Astrocyte (in vitro differentiated cells and primary cell): Measurements from ENCODE around the gene CELF1. TPM values are rescaled to one million over a fixed set of nuclear protein-coding genes. Genes with fewer than 3 reads are reported as not detected.

Source experiments
- DNase-seq: peaks from one replicate; pipeline ENCODE4 v3.0.0-alpha.2; 2010; ENCODE audit warnings: low read depth
- FAIRE-seq: peaks from 2 replicates; lab custom pipeline; 2011; peaks lifted over from hg19 to GRCh38; lab: Jason Lieb, UNC
- H2AFZ ChIP-seq: 2 replicates; pipeline ENCODE4 v1.6.0; 2012; ENCODE audit warnings: low read depth, low read length, inconsistent platforms
- H3K27ac ChIP-seq: 2 replicates; pipeline ENCODE4 v1.5.1; 2011; ENCODE audit warnings: low read depth, low read length, inconsistent platforms
- H3K27me3 ChIP-seq: 2 replicates; pipeline ENCODE4 v1.6.0; 2011; ENCODE audit warnings: low read length, inconsistent platforms; ENCODE audit not compliant: insufficient read depth
- H3K36me3 ChIP-seq: 2 replicates; pipeline ENCODE4 v1.5.1; 2011; ENCODE audit warnings: low read length, inconsistent platforms; ENCODE audit not compliant: insufficient read depth
- H3K4me1 ChIP-seq: 2 replicates; pipeline ENCODE4 v1.5.1; 2011; ENCODE audit warnings: low read length, inconsistent platforms; ENCODE audit not compliant: insufficient read depth
- H3K4me2 ChIP-seq: 2 replicates; pipeline ENCODE4 v1.6.0; 2012; ENCODE audit warnings: low read length, inconsistent platforms
- H3K4me3 ChIP-seq: 2 replicates; pipeline ENCODE4 v1.5.1; 2011; ENCODE audit warnings: low read depth, mild to moderate bottlenecking, low read length, inconsistent platforms; ENCODE audit not compliant: insufficient read depth
- H3K79me2 ChIP-seq: 2 replicates; pipeline ENCODE4 v1.6.0; 2012; ENCODE audit warnings: mild to moderate bottlenecking, low read length, inconsistent platforms; ENCODE audit not compliant: insufficient read depth
- H3K9ac ChIP-seq: 2 replicates; pipeline ENCODE4 v1.6.0; 2012; ENCODE audit warnings: mild to moderate bottlenecking, low read length, inconsistent platforms
- H3K9me3 ChIP-seq: 2 replicates; pipeline ENCODE4 v1.5.1; 2012; ENCODE audit warnings: low read depth, mild to moderate bottlenecking, low read length, inconsistent platforms; ENCODE audit not compliant: insufficient read depth
- H4K20me1 ChIP-seq: 2 replicates; pipeline ENCODE4 v1.6.0; 2012; ENCODE audit warnings: low read length, inconsistent platforms; ENCODE audit not compliant: insufficient read depth
- H3K27ac Mint-ChIP-seq: one replicate; pipeline ENCODE4 v1.8.0; 2021; ENCODE audit warnings: mild to moderate bottlenecking, mixed read lengths; ENCODE audit not compliant: unreplicated experiment
- H3K27me3 Mint-ChIP-seq: one replicate; pipeline ENCODE4 v1.8.0; 2021; ENCODE audit warnings: low read depth, mixed read lengths; ENCODE audit not compliant: unreplicated experiment
- H3K36me3 Mint-ChIP-seq: one replicate; pipeline ENCODE4 v1.8.0; 2021; ENCODE audit warnings: low read depth, mixed read lengths; ENCODE audit not compliant: unreplicated experiment
- H3K4me1 Mint-ChIP-seq: one replicate; pipeline ENCODE4 v1.8.0; 2021; ENCODE audit warnings: low read depth, mixed read lengths; ENCODE audit not compliant: unreplicated experiment
- H3K4me3 Mint-ChIP-seq: one replicate; pipeline ENCODE4 v1.8.0; 2021; ENCODE audit warnings: mild to moderate bottlenecking, moderate library complexity, mixed read lengths; ENCODE audit not compliant: unreplicated experiment
- H3K9me3 Mint-ChIP-seq: one replicate; pipeline ENCODE4 v1.8.0; 2021; ENCODE audit warnings: mild to moderate bottlenecking, mixed read lengths; ENCODE audit not compliant: unreplicated experiment
- EZH2 ChIP-seq: IDR thresholded peaks from 2 replicates; pipeline ENCODE4 v1.6.1; 2012; ENCODE audit warnings: mild to moderate bottlenecking, low read length, inconsistent platforms; ENCODE audit not compliant: insufficient read depth
- total RNA-seq: library from RNA; stranded (reverse); gene quantifications from 2 replicates; pipeline ENCODE4 v1.2.1, GENCODE V29; 2021
- TF ChIP-seq, protein P1 (sequence below): IDR thresholded peaks from 2 replicates; pipeline ENCODE4 v1.5.1; 2011; ENCODE audit warnings: low read depth, mild to moderate bottlenecking, inconsistent platforms, low read length, moderate library complexity; ENCODE audit not compliant: insufficient read depth

Gene CELF1
- total RNA-seq, 1 donor from 2014 or later: 101 TPM

GRCh38 chr11:47572715-47573255 lies 19.9 kb upstream of the CELF1 start:
- DNase-seq: no peak
- no peak for TF ChIP-seq EZH2
- TF ChIP-seq, protein P1, sequence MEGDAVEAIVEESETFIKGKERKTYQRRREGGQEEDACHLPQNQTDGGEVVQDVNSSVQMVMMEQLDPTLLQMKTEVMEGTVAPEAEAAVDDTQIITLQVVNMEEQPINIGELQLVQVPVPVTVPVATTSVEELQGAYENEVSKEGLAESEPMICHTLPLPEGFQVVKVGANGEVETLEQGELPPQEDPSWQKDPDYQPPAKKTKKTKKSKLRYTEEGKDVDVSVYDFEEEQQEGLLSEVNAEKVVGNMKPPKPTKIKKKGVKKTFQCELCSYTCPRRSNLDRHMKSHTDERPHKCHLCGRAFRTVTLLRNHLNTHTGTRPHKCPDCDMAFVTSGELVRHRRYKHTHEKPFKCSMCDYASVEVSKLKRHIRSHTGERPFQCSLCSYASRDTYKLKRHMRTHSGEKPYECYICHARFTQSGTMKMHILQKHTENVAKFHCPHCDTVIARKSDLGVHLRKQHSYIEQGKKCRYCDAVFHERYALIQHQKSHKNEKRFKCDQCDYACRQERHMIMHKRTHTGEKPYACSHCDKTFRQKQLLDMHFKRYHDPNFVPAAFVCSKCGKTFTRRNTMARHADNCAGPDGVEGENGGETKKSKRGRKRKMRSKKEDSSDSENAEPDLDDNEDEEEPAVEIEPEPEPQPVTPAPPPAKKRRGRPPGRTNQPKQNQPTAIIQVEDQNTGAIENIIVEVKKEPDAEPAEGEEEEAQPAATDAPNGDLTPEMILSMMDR: no peak

GRCh38 chr11:47571895-47572294 lies 19.0 kb upstream of the CELF1 start:
- Mint-ChIP-seq H3K4me1 (no peaks in the 10 kb centered on the region), H3K9me3 (no peaks in the 10 kb centered on the region), H3K4me3 (no peak overlapping the region), H3K27me3 (no peaks in the 10 kb centered on the region), H3K36me3 (peaks cover 11% of the 10 kb centered on the region), H3K27ac (no peak overlapping the region)
- peaks cover 24% of the 10 kb centered on the region for H4K20me1 ChIP-seq
- peak overlapping the region; percentile 19 for H3K27ac ChIP-seq
- H3K9ac ChIP-seq: peak overlapping the region; percentile 15
- H3K27me3 ChIP-seq: no peaks in the 10 kb centered on the region
- H3K9me3 ChIP-seq: no peaks in the 10 kb centered on the region
- H3K4me3 ChIP-seq: no peak overlapping the region
- FAIRE-seq: no peak
- H3K4me2 ChIP-seq: peak overlapping the region; percentile 6
- H3K4me1 ChIP-seq: peaks cover 16% of the 10 kb centered on the region
- peaks cover 20% of the 10 kb centered on the region for H3K36me3 ChIP-seq
- peak; percentile 59 for DNase-seq
- peaks cover 60% of the 10 kb centered on the region for H3K79me2 ChIP-seq
- no peak overlapping the region for H2AFZ ChIP-seq
- TF ChIP-seq, protein P1: no peak
- no peak for TF ChIP-seq EZH2

More at GRCh38 chr11:47572715-47573255, 19.9 kb upstream of the CELF1 start:
- Histone ChIP-seq H3K4me1 (peaks cover 19% of the 10 kb centered on the region), H3K9ac (peak overlapping the region; percentile 15), H4K20me1 (peaks cover 24% of the 10 kb centered on the region), H3K9me3 (no peaks in the 10 kb centered on the region), H2AFZ (no peak overlapping the region), H3K4me3 (no peak overlapping the region), H3K4me2 (peak overlapping the region; percentile 6), H3K27me3 (no peaks in the 10 kb centered on the region), H3K27ac (peak overlapping the region; percentile 19), H3K36me3 (peaks cover 20% of the 10 kb centered on the region), H3K79me2 (peaks cover 66% of the 10 kb centered on the region)
- no peak for FAIRE-seq
- peaks cover 2% of the 10 kb centered on the region for H3K4me1 Mint-ChIP-seq
- H3K27ac Mint-ChIP-seq: no peak overlapping the region
- H3K27me3 Mint-ChIP-seq: no peaks in the 10 kb centered on the region
- H3K9me3 Mint-ChIP-seq: no peaks in the 10 kb centered on the region
- H3K36me3 Mint-ChIP-seq: peaks cover 17% of the 10 kb centered on the region
- H3K4me3 Mint-ChIP-seq: no peak overlapping the region

DNA sequence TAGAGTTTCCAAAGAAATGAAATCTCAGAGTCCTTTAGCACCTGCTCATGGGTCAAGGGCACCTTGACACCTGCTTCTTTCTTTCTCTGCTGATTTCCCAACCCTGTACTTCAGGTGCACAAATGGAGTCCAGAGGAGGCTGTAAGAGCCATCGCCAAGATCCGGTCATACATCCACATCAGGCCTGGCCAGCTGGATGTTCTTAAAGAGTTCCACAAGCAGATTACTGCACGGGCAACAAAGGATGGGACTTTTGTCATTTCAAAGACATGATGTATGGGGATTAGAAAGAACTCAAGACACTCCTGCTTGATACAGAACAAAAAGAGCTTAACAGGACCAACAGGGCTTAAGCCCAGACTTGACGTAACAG lies 18.4 kb upstream of the CELF1 start:
- H3K27me3 Mint-ChIP-seq: no peaks in the 10 kb centered on the region
- no peaks in the 10 kb centered on the region for H3K4me1 Mint-ChIP-seq
- peaks cover 16% of the 10 kb centered on the region for H3K4me1 ChIP-seq
- peaks cover 11% of the 10 kb centered on the region for H3K36me3 Mint-ChIP-seq
- no peak for DNase-seq
- H4K20me1 ChIP-seq: peaks cover 24% of the 10 kb centered on the region
- TF ChIP-seq, protein P1: no peak
- no peak for TF ChIP-seq EZH2
- H3K4me3 Mint-ChIP-seq: no peak overlapping the region
- peaks cover 20% of the 10 kb centered on the region for H3K36me3 ChIP-seq
- no peak for FAIRE-seq
- H3K27ac Mint-ChIP-seq: no peak overlapping the region
- no peak overlapping the region for H3K27ac ChIP-seq
- no peak overlapping the region for H3K9ac ChIP-seq
- no peaks in the 10 kb centered on the region for H3K9me3 Mint-ChIP-seq
- no peak overlapping the region for H3K4me2 ChIP-seq
- no peak overlapping the region for H3K4me3 ChIP-seq
- peaks cover 64% of the 10 kb centered on the region for H3K79me2 ChIP-seq
- H3K27me3 ChIP-seq: no peaks in the 10 kb centered on the region
- H2AFZ ChIP-seq: no peak overlapping the region
- H3K9me3 ChIP-seq: no peaks in the 10 kb centered on the region
